A549 (cell line): ENCODE data around the gene RPA1.

Source experiments
- CHD4 ChIP-seq: fragments of 200-600 bp; sonication (generic); IDR thresholded peaks from 2 replicates; pipeline ENCODE4 v1.6.1; 2016; ENCODE audit warnings: antibody characterized with exemption, mild to moderate bottlenecking, borderline replicate concordance
- CTCF ChIP-seq: fragments of >200 bp; sonication (Bioruptor Twin); formaldehyde crosslinking; IDR thresholded peaks from 3 replicates; pipeline ENCODE4 v1.5.1; 2016
- EP300 ChIP-seq, 2 experiments: fragments of >200 bp; sonication (Bioruptor Twin); formaldehyde crosslinking; IDR thresholded peaks; 2 replicates in 1 of 2; 3 replicates in 1 of 2; pipeline ENCODE4 v1.6.1; 2016 to 2017
- KDM5A ChIP-seq: fragments of 200-600 bp; sonication (generic); IDR thresholded peaks from 2 replicates; pipeline ENCODE4 v1.6.1; 2016; ENCODE audit warnings: antibody characterized with exemption, mild to moderate bottlenecking
- MAFK ChIP-seq: fragments of 450-650 bp; IDR thresholded peaks from 2 replicates; pipeline ENCODE4 v1.6.1; 2014; ENCODE audit not compliant: partially characterized antibody
- POLR2A ChIP-seq: IDR thresholded peaks from 2 replicates; pipeline ENCODE4 v1.6.1; 2012; ENCODE audit warnings: mild to moderate bottlenecking, low read length
- RAD21 ChIP-seq, 2 experiments: fragments of >200 bp in 1 of 2; sonication (Bioruptor Twin) in 1 of 2; formaldehyde crosslinking in 1 of 2; IDR thresholded peaks in 1 of 2; conservative IDR thresholded peaks in 1 of 2; 2 replicates in 1 of 2; 3 replicates in 1 of 2; pipeline ENCODE4 v1.6.1; 2012 to 2018; ENCODE audit warnings: inconsistent platforms in 1 of 2
- RFX5 ChIP-seq: fragments of 450-650 bp; IDR thresholded peaks from 2 replicates; pipeline ENCODE4 v1.7.1; 2014; ENCODE audit warnings: antibody characterized with exemption, mild to moderate bottlenecking, moderate library complexity
- SMC3 ChIP-seq: fragments of >200 bp; sonication (Bioruptor Twin); formaldehyde crosslinking; IDR thresholded peaks from 3 replicates; pipeline ENCODE4 v1.6.1; 2018; ENCODE audit warnings: inconsistent platforms

GRCh38 chr17:1873418-1873817 lies 43.6 kb downstream of the RPA1 start:
- no peak for TF ChIP-seq CTCF
- TF ChIP-seq RAD21 (conservative IDR thresholded peaks at IDR 0.05 in 1 of 2, IDR thresholded peaks at IDR 0.05 in 1 of 2) = no peak
- no peak for TF ChIP-seq POLR2A
- no peak for TF ChIP-seq RFX5
- TF ChIP-seq KDM5A = no peak
- no peak for TF ChIP-seq SMC3
- TF ChIP-seq MAFK = no peak
- no peak for TF ChIP-seq EP300 (IDR thresholded peaks at IDR 0.05)
- no peak for TF ChIP-seq CHD4
